Fibroblast of the aortic adventitia (primary cell): Measurements from ENCODE around the gene STK24. TPM values are rescaled to one million over a fixed set of nuclear protein-coding genes. Genes with fewer than 3 reads are reported as not detected.
"Not testable (repeated sequence)": the region's sequence is repeated elsewhere in the genome, so short reads cannot be mapped to it uniquely, and the experiment has no call there.

Source experiments
- DNase-seq: peaks from one replicate; pipeline ENCODE4 v3.0.0-alpha.2; 2010; ENCODE audit warnings: low read depth
- H3K4me3 ChIP-seq: 2 replicates; pipeline ENCODE4 v1.5.1; 2011; ENCODE audit warnings: low read depth, mild to moderate bottlenecking, control low read depth, low read length, moderate library complexity
- total RNA-seq: library from RNA; depleted of rRNA; stranded (reverse); fragments of >200 nt; gene quantifications from 2 replicates; pipeline ENCODE4 v1.2.3, GENCODE V29; 2012; ENCODE audit warnings: low replicate concordance
- TF ChIP-seq, protein P1 (sequence below): IDR thresholded peaks from 2 replicates; pipeline ENCODE4 v1.5.1; 2011; ENCODE audit warnings: mild to moderate bottlenecking, low read length, control low read depth, inconsistent platforms; ENCODE audit not compliant: insufficient read depth

Gene STK24
- total RNA-seq, 1 donor: 64.0 TPM

DNA sequence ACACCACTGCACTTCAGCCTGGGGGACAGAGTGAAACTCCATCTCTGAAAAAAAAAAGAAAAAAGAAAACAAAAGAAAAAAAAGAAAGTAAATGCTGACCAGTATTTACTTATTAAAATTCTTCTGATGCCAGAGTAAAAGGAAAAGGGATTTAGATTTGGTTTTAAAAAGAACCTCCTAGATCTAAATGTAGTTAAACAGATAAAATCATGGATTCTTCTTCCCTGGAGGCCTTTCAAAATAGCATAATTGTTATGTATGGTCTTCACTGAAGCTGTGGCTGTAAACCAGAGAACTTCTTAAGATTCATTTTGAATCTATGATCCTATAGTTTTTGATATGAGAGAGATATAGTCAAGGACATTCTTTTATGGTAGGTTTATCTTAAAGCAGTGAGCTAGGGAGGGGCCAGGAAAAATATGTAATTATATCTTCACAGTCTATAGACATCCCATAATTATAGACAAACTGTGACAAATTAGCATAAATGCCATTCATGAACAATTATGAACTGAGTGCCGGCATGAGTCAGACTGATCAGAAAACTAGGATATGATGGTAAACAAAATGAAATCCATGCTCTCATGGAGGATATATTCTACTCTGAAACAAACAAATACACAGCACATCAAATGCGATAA, 14.9 kb upstream of the STK24 start:
- TF ChIP-seq, protein P1, sequence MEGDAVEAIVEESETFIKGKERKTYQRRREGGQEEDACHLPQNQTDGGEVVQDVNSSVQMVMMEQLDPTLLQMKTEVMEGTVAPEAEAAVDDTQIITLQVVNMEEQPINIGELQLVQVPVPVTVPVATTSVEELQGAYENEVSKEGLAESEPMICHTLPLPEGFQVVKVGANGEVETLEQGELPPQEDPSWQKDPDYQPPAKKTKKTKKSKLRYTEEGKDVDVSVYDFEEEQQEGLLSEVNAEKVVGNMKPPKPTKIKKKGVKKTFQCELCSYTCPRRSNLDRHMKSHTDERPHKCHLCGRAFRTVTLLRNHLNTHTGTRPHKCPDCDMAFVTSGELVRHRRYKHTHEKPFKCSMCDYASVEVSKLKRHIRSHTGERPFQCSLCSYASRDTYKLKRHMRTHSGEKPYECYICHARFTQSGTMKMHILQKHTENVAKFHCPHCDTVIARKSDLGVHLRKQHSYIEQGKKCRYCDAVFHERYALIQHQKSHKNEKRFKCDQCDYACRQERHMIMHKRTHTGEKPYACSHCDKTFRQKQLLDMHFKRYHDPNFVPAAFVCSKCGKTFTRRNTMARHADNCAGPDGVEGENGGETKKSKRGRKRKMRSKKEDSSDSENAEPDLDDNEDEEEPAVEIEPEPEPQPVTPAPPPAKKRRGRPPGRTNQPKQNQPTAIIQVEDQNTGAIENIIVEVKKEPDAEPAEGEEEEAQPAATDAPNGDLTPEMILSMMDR: no peak
- no peak overlapping the region for H3K4me3 ChIP-seq
- no peak for DNase-seq

DNA sequence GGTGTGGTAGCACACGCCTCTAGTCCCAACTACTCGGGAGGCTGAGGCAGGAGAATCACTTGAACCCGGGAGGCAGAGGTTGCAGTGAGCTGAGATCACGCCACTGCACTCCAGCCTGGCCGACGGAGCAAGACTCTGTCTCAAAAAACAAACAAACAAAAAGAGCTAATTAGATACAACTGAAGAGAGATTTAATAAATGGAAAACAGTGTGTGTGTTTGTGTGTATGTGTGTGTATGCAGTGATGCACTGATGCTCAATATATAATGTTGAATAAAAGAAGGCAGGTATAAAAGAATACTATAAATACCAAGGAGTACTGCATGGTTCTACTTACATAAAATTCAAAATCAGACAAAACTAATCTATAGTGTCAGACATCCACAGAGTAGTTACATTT, 13.6 kb upstream of the STK24 start:
- H3K4me3 ChIP-seq, DNase-seq: not testable (repeated sequence)

DNA sequence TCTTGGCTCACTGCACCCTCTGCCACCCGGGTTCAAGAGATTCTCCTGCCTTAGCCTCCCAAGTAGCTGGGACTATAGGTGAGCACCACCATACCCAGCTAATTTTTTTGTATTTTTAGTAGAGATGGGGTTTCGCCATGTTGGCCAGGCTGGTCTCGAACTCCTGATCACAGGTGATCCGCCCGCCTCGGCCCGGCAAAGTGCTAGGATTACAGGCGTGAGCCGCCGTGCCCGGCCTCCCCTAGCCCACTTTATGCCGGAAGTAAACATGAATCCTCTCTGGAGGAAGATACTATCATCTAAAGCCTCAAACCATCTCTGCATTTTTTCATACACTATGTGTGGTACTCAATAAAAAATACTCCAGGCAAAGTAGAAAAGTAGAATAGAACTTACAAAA, 12.6 kb upstream of the STK24 start:
- DNase-seq, H3K4me3 ChIP-seq: not testable (repeated sequence)

DNA sequence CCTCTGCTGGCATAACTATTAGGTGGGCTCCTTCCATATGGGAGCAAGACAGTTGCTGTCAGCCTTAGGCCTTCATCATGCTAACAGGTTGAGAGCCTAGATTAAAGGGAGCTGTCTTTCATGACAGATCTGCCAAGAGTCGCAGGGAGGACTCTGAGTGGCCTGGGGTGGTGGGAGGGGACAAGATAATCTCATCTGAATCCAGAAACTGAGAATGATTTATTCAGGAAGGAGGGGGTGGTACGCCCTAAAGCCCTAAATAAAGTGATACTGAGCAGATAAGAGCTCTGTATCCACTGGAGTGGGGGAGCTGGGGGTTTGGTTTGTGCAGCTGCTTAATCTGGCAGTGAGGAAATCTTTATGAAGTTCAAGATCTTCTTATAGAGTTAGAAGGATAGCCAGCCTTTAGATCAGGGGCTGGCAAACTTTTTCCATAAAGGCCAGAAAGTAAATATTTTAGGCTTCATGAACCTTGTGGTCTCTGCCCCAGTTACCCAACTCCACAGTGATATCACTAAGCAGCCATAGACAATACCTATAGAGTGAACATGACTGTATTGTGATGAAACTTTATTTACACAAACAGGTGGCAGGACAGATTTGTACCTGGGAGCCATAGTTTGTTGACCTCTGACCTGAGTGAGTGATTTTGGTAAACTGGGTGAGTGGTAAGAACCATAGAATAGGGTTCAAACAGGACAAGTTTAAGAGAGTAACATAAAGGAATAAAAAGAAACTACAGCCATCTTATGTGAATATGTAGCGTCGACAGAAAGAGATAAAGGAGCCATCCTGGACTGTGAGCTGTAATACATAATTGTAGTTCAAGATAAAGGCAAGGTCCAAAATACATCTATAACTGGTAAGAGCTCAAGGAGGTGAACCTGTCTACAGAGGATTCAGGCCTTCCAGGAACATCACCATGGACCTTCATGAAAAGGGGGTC, 9.8 kb upstream of the STK24 start:
- no peak overlapping the region for H3K4me3 ChIP-seq
- TF ChIP-seq, protein P1: no peak
- no peak for DNase-seq

DNA sequence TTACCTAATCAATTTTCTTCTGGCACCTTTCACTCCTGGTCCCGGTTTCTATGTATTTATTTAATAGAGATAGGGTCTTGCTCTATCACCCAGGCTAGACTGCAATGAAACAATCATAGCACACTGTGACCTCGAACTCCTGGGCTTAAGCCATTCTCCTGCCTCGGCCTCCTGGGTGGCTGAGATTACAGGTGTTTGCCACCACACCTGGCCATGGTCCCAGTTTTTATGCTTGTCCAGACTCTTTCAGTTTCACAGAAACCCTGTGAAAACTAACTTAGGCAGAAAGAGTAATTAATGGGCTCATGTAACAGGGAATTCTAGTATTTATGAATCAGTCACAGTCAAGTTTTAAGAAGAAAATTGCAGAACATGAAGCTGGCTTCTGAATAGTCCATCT, 9.0 kb upstream of the STK24 start:
- H3K4me3 ChIP-seq: no peak overlapping the region
- TF ChIP-seq, protein P1: no peak
- DNase-seq: no peak

DNA sequence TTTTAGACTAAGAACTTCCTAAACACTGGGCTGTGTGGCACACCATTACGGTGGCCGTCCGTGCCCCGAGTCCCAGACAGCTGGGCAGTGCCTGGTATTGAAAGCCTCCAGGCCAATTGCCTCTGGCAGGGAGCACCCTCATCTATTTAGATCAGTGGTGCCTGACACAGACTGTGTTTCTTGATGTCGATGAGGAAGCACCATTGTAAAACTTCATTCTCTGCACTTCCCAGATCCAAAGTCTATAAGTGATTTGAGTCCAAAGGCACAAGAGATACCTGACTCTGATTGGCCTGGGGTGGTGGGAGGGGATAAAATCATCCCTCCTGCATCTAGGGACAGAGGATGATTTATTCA, 8.5 kb upstream of the STK24 start:
- TF ChIP-seq, protein P1: no peak

DNA sequence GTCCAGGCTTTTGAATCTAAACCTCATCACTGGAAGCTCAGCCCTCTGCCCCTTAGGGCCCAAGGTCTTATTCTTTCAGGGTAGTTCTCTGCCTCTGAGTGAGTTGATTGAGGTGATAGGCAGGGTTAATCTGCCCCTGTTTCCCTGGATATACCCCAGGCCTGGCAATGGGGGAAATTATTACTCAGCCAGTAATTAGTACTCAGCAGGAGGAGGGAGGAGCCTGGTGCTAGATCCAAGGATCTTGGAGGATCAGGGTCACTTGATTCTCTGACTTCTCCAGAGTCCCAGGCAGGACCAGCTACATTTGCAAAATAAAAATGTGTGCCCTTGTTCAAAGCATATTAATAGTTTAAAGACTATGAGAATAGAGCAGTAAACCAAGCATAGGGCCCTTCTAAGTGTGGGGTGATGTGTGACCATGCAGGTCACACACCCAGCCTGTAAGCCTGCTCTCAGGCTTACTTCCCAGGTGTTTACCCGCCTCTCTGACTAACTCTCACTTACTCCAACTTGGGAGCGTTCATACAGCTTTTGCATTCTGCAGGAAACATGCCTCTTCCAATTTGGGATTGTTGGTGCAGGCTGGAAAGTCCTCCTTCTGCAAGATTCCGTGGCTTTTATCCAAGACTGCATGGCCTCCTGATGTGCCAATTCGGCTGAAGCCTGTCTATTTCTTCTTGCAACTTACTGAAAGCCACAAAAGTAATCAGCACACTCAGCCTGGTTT, 7.9 kb upstream of the STK24 start:
- DNase-seq: no peak

More for the DNA sequence above, 8.5 kb upstream of the STK24 start:
- no peak for DNase-seq
- H3K4me3 ChIP-seq: no peak overlapping the region

More for the DNA sequence above, 7.9 kb upstream of the STK24 start:
- TF ChIP-seq, protein P1: no peak
- H3K4me3 ChIP-seq: no peak overlapping the region
